ENCODE measurements around the gene TEX22.
"Not testable (repeated sequence)": the region's sequence is repeated elsewhere in the genome, so short reads cannot be mapped to it uniquely, and the experiment has no call there.

The TEX22 gene, protein sequence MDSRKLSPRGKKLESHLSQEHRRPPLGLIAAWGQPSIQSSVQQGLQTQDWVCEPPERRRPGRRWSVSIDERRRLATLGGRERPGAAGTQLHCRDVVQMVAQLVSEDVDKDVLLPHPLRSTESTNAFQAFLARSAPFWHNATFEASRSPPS

DNA sequence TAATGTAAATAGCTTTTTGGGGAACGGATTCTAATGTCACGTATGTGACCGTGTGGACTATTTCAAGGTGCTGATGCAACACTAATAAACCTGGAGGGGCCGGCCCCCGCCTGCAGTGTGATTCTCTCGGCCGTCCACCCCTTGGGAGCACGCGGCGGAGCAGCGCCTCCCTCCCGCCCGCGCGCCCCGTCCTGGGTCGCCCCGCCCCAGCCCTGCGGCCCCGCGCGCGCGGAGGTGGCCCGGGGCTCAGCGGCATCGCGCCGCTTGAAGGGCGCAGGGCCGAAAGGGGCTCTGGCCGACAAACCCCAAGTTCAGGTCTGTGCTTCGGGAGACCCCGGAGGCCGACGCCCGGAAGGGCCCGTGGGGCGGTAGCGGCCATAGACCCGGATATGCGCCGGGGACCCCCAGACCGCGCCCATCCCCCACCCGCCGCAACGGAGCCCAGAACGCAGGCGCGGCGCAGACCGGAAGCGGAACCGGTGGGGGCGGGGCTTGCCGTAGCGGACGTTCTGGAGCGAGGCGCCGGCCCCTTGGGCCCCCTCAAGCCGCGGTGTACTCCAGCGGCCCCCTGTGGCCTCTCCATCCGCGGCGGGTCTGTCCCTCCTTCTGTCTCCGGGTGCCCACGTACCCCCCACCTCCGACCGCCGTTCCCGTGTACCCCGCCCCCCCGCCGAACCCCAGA is at the start of gene TEX22:
Gene TEX22 (plus strand): TSS at position 495 of the 682 bp plus-strand sequence. CDS start 803 bp downstream, outside the sequence.
- DNase-seq: peak; percentile 93

DNA sequence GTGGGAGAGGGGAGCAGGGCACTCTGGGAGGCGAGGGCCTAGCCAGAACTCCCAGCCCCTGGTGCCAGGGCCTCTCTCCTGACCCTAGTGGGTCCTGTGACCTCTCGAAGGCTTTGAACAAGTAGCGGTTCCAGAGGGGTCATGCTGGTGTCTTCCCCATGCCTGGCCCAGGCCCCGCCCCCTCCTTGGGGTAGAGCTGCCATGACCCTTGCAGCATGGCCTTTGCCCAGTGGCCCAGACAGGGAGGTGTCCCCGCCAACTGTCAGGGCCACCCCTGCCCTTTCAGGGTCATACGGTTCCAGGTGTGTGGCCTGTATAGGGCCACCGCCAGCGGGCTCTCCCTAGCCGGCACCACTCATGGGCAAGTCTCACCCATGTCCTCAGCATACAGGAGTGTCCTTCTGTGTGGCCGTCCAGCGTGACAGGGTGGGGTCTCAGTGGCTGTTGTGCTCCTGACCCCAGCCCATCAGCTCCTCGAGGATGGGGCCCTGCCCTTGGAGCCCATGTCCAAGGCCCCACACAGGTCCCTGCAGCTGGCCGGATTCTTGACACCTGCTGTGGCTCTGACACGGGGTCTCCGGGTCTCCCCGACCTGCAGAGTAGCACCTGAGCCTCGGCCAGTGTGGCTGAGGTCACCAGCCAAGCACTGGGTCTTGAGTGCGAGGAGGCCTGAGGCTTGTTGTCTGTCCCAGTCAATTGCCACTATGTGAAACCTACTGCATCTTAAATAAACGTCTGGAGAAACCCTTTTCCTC is 49.2 kb upstream of the TEX22 start:
- DNase-seq: no peak

DNA sequence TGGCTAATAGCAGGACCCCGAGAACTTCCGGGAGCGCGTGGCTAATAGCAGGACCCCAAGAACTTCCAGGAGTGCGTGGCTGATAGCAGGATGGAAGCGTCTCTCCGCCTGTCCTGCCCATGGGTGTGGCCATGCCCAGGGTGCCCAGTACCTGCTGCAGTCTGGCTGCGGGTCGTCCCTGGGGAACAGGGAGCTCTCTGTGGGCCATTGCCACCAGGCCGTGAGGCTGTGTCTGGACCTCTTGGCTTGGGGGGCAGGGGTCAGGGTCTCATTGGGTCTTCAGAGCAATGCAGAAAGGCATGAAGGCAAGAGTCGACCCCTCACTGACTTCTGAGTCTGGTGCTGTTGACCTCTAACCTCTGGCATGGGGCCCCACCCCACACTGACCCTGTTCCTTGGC is 48.3 kb upstream of the TEX22 start:
- DNase-seq: no peak

DNA sequence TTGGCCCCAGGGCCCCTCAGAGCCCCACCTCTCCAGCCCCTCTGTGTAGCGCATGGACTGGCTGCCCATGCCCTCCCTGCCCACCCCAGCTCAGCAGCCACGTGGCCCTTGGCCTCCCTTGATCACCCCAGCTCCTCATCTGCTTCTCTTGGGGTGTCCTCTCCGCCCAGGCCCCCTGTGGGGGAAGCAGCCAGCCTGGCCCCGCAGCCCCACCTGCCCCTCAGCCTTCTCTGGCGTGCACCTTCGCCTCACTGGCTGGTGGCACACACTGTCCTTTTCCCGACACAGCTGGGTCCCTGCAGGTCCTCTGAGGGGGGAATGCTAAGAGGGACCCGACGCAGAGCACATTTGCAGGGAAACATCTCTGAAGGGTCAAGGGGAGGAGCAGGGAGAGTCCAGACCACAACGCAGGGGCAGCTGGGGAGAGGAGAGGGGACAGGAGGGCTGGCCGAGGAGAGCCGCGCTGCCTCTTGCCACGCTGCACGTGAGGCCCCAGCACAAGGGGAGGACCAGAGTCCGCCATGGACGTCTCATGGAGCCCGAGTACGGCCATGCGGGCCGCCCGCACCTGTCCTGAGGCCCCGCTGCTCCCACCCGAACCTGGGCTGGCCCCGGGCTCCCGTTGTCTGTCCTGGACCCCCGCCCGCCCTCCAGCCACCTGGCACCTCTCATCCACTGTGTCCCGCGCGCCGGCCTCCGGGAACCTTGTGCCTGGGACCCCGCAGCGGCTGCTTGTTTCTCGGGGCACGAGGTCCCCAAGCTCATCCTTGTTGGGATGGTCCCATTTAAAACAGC is 47.7 kb upstream of the TEX22 start:
- no peak for DNase-seq

DNA sequence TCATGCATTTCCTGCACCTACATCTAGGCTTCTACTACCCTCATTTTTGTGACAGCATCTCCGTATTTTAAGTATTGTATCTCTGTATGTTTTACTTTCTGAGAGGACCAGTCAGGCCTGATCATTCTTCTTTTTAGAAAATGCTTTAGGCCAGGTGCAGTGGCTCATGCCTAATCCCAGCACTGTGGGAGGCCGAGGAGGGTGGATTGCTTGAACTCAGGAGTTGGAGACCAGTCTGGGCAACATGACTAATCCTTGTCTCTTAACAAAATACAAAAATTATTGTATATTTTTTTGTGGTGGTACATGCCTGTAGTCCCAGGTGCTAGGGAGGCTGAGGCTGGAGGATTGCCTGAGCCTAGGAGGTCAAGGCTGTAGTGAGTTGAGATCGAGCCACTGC is 46.9 kb upstream of the TEX22 start:
- DNase-seq: no peak

DNA sequence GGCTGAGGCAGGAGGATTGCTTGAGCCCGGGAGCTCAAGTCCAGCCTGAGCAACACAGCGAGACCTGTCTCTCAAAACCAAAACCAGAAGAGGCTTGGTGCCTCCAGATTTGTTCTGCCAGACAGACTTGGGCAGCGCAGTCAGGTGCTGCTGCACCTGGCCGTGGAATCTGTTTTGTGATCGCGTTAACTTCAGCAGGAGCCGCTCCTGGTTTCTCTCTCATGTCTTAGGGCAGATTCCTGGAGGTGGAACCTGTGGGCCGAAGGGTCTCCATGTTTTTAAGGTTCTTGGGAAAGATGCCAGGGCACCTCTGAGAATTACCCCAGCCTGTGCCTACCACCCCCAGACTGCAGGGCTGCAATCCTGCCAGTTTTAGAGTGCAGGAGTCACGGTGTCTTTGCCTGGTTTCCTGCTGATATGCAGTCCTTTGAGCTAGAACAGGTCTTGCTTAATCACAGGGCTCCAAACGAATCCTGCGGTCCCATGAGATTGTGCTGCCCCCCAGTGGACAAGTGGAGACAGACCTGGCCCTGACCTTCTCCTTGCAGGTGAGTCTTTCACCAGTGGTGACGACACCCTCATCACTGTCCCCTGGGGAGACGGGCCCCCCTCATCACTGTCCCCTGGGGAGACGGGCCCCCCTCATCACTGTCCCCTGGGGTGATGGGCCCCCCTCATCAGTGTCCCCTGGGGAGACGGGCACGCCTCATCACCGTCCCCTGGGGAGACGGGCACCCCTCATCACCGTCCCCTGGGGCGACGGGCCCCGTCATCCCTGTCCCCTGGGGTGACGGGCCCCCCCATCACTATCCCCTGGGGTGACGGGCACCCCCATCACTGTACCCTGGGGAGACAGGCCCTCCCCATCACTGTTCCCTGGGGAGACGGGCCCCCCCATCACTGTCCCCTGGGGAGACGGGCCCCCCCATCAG is 46.2 kb upstream of the TEX22 start:
- DNase-seq: peak; percentile 99

DNA sequence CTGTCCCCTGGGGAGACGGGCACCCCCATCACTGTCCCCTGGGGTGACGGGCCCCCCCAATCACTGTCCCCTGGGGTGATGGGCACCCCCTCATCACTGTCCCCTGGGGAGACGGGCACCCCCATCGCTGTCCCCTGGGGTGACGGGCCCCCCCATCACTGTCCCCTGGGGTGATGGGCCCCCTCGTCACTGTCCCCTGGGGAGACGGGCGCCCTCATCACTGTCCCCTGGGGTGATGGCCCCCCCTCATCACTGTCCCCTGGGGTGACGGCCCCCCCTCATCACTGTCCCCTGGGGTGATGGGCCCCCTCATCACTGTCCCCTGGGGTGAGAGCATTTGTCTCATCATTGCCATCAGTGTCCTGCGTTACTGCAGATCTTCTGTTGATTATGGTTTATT is 45.2 kb upstream of the TEX22 start:
- DNase-seq: no peak

DNA sequence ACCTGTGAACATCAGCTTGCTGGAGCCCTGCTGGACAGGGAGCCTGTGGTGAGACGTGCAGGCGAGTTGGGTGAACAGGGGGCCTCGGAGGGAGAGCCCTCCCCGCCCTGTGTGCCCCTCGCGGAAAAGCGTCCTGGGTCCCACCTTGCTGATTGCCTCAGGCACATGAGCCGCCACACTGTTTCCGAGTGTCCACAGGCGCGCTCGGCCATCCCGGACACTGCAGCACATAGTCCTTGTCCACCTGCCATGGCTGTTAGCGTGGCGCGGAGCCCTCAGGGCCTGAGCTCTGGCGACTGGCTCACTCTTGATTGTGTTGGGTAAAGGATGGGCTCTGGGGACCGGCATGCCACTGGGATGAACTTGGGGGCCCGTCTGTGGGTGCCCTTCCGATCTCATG is 43.8 kb upstream of the TEX22 start:
- DNase-seq: no peak

DNA sequence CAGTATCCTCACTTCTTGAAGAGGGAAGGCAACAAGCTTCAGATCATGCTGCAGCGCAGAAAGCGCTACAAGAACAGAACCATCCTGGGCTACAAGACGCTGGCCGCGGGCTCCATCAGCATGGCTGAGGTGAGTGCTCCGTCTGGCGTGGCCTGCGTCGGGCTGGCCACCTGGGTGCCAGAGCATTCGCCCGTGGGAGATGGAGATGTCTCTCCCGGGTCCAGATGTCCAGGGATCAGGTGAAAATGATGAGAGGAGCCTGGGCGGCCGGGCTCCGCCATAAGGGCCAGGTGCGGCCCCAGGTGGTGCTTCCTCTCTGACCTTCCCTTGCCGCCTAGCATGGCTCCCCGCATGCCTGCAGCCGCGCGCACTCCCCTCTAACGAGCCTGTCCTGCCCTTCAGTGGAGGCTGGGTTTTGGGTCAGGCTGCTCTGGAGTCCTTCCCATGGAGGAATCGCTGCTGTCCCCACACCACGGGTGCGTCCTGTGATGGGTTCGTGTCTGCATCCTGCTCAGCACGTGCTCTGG is 43.2 kb upstream of the TEX22 start:
- no peak for DNase-seq

DNA sequence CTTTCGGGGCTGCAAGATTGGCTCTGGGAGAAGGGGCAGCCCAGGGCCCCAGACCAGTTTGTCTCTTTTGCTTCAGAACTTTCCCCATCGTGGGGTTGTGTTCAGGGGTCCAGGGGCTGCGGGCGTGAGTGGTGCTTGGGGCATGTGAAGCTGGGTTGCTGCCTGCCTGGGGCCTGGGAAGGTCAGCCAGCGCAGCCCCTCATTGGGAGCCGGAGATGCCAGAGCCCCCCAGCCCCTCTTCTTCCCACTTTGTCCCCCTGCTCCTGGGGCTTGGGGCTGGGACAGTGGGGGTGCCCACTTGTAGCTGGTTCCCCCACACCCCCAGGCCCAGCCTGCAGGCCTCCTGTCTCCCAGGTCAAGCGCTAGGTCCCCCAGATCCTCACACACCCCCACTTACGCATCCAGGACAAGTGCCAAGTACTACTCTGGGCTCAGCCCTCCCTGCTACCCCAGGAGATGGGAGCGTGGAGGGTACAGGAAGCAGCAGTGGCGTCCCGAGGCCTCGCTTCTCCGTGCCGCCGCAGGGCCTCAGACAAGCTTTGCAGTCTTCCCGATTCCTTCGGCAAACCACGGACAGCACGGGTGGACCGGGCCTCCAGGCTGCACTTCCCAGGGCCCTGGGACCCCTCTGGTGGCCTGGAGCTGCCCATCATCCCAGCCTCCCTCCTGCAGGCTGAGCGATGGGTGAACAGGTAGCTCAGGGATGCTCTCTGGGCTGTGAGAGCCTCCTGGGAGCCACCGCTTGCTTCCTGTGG is 42.3 kb upstream of the TEX22 start:
- DNase-seq: no peak

DNA sequence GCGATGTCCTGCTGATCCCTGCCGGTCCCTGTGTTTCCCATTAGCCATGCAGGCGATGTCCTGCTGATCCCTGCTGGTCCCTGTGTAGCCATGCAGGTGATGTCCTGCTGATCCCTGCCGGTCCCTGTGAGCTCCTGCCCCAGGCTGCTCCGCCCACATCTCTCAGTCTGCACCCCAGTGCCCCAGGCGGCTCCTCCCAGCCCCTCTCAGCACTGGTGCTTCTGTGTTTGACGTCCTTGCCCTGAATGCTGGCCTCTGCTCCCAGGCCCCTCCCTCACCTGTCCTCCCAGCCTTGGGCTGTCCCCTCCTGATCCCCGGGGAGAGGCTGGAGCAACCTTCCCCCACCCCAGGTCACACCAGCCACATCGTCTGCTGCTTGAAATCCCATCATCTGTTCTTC is 41.4 kb upstream of the TEX22 start:
- no peak for DNase-seq

DNA sequence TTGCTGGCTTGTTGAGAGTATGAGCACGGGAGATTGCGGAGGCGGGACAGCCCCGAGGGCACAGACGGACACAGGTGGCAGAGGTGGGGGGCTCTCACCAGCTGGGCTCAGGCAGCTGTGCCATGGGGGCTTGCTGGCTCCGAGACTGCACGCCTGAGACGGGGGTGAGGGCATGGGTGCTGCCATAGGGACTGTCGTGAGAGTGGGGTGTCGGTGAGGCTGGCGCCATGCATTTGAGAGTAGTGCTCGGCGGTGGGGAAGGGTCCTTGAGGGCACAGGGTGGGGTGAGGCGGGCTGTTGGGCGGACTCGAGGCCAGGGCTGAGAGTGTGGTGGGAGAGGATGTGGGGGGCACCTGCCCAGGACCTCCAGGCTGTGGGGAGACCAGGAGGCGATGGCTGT is 40.7 kb upstream of the TEX22 start:
- no peak for DNase-seq

DNA sequence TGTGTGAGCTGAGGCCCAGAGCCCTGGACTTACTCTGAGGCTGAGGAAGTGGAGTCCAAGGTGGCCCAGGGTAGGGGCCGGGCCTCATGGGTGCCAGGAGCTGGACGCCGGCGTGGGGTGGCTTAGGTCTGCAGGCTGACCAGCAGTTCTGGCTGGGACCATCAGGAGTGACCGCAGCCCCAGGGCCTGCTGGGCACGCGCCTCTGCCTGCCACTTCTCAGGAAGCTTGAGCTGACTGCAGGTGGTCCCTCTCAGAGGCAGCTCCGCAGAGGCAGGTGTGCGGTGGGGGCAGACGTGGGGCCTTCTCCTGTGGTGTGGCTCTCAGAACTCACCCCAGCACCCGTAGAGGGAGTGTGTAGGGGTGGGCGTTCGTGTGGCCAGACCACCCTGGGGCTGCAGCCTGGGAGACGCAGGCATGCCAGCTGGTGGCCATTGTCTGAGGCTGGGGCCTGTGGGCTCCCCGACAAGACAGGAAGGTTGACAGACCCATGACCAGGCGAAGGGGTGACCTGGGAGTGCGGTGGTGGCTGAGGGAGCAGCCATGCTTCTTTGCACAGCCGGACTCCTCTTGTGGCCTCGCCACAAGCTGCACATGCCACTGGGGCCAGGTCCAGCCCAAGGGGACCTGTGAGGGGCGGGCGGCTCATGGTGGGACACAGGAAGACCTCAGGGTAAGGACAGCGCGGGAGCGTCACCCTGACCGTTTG is 40.0 kb upstream of the TEX22 start:
- no peak for DNase-seq

DNA sequence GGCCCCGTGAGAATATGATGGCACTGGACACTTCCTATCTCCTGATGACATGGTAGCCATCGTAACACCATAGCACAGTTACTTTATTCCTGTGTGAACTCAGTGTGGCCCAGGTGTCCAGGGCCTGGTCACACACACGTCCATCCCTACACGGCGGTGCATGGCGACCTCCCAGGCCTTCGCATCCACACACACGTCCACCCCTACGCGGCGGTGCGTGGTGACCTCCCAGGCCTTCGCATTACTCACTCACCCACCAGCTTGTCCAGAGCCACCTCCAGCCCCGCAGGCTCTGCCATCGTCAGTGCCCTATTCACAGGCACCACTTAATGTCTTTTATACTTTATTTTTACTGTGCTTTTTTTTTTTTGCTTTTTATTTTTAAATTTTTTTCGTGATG is 39.4 kb upstream of the TEX22 start:
- DNase-seq: no peak

DNA sequence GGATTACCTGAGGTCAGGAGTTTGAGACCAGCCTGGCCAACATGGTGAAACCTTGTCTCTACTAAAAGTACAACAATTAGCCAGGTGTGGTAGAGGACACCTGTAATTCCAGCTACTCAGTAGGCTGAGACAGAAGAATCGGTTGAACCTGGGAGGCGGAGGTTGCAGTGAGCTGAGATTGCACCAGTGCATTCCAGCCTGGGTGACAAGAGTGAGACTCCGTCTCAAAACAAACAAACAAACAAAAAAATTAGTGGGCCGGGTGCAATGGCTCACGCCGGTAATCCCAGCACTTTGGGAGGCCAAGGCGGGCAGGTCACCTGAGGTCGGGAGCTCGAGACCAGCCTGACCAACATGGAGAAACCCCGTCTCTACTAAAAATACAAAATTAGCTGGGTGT is 36.9 kb upstream of the TEX22 start:
- not testable (repeated sequence) for DNase-seq

DNA sequence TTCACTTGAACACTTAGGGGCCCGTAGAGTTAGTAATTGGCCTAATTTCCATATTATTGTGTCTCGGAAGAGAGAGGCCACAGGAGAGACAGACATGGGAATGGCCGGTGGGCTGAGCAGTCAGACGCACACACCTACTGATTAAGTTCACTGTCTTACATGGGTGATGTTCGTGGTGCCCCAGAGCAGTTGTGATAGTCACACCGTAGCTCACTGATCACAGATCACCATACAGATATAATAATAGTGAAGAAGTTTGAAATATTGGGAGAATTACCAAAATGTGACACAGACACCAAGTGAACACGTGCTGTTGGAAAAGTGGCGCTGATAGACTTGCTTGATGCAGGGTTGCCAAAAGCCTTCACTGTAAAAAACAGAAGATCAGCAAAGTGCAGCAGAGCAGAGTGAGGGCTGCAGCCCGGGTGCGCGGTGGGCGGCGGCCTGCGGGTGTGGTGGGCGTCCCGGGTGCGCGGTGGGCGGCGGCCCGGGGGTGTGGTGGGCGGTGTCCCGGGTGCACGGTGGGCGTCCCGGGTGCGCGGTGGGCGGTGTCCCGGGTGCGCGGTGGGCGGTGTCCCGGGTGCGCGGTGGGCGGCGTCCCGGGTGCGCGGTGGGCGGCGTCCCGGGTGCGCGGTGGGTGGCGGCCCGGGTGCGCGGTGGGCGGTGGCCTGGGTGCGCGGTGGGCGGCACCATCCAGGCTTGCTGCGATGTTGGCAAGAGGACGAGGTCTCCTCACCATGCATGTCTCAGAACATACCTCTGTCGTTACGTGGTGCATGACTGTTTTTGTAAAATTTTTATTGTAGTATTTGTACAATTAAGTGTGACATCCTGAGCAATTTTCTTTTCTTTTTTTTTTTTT is 34.3 kb upstream of the TEX22 start:
- no peak for DNase-seq

DNA sequence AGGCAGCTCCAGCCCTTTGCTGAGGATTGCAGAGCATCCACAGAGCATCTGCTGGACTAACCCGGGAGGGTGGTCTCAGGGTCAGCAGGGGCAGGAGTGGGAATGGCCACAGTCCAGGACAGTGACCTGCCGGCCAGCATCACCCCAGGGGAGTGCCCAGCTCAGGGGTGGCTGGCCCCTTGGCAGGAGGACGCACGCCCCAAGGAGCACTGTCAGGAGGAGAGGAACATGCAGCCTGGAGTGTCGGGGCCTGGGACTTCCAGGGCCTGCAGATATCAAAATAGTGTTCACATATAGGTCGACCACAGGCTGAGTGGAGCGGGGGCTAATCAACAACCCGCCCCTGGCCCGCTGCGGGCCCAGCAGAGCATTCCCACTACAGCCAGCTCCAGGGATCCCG is 33.2 kb upstream of the TEX22 start:
- DNase-seq: no peak

DNA sequence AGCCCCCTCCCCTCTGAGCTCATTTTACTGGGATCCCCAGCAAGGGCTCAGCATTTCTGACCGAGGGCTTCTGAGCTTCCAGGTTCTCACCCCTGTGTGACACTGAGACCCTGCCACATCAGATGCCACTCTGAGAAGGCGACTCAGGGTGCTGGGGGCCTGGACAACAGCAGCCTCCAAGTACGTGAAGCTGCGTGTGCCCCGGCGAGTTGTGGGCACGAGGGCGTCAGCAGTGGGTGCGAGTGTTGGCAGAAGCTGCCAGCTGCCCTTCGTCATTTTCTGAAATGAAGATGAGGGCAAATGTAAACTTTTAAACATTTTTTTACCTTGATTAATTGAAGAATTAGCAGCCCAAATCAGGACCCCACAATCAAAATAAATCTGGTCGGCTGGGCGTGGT is 32.7 kb upstream of the TEX22 start:
- no peak for DNase-seq

DNA sequence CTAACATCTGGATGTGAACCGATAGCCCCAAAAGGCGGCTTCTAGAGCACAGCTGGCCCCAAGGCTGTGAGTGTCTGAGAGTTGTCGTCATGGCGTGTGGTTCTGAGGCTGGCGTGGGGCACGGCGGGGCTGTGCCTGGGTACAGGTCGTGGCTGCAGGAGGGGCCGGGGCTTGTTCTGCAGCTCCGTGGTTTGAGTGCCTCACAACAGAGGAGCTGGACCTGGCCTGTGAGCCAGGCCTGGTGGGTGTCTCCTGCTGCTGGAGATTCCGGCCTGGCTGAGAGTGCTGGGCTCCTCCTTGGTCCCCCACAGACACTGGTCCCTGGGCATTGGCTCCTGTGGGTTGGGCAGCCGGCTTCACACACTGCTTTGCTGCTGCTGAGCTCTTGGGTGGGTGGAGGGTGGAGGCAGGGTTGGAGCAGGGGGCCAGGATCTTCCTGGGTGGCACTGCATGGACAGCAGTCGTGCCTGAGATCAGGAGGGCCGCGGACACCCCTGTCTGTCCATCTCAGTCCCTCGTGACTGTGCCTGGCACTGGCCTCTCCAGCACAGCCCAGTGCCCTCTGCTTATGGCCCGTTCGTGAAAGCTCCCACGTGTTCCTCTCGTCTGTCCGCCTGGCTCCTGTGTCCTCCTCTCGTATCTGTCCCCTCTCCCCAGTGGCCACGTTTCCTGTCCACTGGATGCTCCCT is 31.8 kb upstream of the TEX22 start:
- DNase-seq: no peak
